ENCODE results near the gene NR3C2.
"Not testable (repeated sequence)": the region's sequence is repeated elsewhere in the genome, so short reads cannot be mapped to it uniquely, and the experiment has no call there.

The NR3C2 gene

DNA sequence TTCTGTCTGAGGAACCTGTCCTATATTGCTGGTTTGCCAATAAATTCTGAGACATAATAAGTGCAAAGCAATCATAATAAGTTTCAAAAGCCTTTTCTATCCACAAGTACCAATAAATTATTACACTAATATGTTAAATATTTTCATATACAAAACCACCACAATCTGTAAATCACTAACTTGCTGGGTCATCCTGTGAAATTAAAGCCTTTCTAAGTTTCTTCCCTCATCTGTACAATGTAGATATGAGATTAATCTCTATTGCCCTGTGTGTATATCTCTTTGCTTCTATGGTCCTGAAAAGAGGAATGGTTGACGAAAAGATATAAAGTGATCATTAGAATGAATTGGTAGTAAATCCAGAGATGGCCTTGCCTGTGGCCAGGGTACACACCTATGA lies 231.6 kb downstream of the NR3C2 start:
- DNase-seq, result no peak

DNA sequence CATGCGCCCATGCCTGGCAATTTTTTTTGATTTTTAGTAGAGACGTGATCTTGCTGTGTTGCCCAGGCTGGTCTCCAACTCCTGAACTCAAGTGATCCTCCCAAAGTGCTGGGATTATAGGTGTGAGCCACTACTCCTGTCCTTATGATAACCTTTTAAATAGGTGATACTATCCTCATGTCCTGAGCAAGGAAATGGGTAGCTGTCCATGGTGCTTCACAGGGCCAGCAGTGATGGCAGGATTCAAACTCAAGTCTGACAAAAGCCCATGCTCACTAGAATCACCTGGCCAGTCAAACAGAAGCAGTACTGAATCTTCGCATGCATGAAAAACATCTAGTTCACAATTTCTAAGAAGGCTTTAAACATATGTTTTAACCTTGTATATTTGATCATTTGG lies 235.1 kb downstream of the NR3C2 start:
- DNase-seq, result no peak

DNA sequence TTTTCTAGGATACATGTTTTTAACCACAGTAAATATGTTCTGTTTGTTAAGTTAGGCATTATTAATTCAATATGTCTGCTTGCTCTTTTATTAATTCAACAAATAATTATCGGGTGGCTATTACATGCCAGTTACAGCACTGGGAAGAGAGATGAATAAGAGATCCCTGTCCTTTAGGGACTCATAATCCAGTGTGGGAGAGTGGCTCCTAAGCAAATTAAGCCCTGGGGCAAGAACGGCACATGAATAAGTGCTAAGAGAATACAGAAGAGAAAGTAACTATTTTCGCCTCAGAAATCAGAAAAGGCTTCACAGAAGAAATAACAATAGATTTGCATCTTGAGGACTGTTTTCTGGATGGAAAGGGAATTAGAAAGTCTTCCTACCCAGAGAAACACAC lies 236.7 kb downstream of the NR3C2 start:
- no peak for DNase-seq

DNA sequence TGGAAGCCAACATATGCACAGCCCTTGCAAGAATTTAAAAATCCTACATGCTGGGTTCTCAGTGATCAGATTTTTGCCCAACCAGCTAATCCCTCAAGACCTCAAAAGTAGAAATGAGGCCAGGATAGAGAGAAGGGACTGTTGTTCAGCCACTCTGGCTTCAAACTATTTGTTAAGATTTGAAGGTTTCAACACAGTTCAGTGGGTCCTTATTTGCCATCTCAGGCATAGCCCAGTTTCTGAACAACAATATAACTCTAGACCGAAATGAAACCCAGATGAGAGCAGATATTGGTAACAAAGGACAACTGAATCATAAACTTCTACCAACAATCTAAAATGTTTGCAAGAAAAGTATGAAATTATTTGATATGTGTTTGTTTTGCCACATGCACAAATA lies 237.3 kb downstream of the NR3C2 start:
- no peak for DNase-seq

DNA sequence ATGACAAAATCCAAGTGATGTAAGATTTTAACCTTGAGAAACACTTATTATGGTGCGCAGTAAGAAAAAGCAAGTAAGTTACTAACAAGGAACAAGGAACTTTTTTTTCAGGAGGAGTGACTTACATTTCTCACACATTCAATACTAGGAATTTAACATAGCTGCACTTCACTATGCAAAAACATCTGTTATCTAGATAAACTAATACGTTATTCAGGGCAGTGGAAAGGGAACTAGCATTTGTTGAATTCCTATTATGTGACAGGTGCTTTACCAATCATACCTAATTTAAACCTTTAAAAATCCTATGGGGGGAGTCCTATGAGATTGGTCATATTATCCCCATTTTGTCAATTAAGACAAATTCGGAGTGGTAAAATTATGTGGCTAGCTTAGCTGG lies 238.0 kb downstream of the NR3C2 start:
- DNase-seq, result no peak

DNA sequence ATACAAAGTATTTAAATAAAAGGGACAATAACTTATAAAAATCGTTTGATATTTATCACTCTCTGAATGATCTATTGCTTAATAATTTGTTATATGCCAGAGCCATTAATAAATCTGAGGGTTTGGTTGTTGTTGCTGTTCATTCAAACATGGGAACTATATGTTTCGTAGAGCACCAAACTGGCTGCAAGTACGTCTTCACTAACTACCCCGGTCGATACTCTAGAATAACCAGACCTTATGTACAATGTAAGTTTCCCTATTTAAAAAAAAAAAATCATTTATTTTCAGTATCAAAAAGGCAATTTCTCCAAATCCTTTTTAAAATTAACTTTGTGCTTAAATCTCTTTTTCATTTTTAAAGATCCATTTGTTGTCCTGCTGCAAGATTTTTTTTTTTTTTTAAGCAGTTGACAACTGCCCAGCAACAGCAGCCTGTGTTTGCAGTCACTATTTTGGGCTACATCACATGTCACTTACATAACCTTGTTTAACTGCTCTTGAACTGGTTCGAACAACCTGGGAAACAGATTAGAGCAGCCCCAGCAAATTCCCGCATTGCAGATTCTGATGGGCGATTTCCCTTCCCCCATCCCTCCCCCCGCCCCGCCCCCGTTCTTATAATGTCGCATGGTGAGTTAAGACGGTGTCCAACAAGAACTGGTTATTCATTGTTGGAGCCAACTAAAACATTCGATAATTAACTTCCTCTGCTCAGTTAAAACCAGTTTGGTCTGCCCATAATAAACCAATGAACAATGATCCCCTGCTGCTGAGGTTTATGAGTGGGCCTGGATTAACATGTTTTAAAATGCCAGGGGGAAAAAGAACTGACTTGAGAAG lies 238.9 kb downstream of the NR3C2 start:
- DNase-seq, result no peak

DNA sequence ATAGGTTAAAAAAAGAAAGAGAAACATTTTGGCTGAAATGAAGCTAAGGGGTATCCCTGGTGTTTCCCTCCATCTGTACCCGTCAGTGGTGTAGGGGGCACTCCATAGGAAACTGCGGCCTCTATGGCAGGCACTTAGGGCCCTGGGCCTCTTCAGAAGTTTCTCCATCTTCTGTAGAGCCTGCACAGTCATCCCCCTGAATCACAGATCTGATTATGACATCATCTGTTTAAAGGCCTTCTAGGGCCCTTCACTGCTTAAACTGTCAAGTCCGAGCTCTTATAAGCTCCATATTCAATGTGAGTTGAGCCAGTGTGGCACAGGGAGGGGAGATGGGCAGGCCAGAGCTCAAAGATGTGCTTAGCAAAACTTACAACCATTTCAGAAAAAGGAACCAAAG lies 241.3 kb downstream of the NR3C2 start:
- DNase-seq, result no peak

DNA sequence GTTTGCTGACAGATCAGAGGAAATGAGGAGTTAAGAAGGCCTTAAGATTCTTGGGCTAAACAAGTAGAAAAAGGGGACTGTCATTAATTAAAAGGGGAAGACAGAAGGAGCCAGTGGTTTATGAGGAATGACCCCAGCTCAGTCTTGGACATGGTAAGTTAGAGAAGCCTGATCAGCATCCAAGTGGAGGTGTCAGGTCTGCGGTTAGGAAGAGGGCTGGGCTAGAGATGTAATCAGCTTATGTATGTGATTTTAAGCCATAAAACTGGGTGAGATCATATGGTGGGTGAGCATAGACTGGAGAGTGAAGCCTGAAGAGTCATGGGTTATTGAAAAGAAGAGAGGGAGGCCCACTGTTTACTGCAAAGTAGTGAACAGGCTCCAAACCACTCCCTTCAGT lies 246.1 kb downstream of the NR3C2 start:
- no peak for DNase-seq

DNA sequence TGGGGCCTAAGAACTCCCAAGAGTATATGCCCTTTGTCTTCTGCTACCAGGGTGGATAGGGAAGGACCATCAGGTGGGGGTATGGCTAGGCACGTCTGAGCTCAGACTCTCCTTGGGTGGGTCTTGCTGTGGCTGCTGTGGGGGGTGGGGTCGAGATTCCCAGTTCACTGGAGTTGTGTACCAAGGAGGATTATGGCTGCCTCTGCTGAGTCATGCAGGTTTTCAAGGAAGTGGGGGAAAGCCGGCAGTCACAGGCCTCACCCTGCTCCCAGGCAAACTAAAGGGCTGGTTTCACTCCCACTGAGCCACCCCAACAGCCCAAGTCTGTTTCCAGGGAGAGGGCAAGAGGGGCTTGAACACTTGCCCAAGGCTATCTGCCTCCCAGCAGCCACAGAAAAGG lies 249.7 kb downstream of the NR3C2 start:
- no peak for DNase-seq

DNA sequence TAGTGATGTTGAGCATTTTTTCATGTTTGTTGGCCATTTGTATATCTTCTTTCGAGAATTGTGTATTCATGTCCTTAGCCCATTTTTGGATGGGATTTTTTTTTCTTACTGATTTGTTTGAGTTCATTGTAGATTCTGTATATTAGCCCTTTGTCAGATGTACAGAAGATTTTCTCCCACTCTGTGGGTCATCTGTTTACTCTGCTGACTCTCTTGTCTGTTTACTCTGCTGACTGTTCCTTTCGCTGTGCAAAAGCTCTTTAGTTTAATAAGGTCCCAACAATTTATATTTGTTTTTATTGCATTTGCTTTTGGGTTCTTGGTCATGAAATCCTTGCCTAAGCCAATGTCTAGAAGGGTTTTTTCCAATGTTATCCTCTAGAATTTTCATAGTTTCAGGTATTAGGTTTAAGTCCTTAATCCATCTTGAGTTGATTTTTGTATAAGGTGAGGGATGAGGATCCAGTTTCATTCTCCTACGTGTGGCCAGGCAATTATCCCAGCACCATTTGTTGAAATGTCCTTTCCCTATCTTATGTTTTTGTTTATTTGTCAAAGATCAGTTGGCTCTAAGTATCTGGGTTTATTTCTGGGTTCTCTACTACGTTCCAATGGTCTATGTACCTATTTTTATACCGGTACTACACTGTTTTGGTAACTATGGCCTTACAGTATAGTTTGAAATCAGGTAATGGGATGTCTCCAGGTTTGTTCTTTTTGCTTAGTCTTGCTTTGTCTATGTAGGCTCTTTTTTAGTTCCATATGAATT lies 254.6 kb downstream of the NR3C2 start:
- not testable (repeated sequence) for DNase-seq

DNA sequence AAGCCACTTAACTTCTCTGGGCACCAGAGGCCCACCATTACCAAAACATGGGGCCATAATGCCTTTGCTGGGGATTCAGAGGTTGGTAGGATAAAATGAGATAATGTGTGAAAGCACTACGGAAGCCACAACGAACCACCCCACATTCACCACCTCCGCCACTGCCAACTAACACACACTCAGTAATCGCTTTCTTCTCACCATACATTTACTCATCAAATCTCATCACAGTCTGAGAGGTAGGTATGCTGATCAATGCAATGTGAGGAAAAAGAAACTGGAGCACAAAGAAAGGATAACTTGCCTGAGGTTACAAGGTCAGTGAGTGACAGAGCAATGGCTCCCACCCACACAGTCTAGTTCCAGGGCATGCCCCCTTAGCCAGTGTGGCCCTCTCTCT lies 257.3 kb downstream of the NR3C2 start:
- no peak for DNase-seq

DNA sequence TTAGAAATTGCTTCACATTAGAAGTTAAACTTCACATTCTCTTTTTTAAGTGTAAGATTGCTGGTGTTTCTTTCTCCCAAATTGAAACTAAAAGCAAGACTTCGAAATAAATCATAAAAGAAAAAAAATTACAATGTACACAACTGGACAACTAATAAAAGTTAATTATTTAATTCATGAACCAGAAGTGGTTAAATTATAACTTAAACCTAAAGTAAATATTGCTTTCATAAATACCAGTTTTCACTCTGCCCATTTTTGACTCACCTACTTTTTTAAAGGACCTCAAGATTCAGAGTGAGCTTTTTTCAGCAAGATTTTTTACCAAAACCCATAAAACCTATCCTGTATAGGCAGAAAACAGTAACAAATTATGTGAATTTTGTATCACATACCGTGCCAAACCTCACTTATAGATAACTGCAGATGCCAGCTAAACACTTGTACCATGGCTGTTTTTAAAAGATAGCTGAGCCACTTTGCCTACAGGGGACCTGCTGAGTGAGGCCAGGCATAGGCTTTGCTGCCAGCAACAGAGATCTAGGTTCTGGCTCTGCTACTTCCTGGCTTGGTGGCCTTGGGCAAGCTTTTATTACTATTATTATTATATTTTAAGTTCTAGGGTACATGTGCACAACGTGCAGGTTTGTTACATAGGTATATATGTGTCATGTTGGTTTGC lies 259.8 kb downstream of the NR3C2 start:
- DNase-seq, result no peak

DNA sequence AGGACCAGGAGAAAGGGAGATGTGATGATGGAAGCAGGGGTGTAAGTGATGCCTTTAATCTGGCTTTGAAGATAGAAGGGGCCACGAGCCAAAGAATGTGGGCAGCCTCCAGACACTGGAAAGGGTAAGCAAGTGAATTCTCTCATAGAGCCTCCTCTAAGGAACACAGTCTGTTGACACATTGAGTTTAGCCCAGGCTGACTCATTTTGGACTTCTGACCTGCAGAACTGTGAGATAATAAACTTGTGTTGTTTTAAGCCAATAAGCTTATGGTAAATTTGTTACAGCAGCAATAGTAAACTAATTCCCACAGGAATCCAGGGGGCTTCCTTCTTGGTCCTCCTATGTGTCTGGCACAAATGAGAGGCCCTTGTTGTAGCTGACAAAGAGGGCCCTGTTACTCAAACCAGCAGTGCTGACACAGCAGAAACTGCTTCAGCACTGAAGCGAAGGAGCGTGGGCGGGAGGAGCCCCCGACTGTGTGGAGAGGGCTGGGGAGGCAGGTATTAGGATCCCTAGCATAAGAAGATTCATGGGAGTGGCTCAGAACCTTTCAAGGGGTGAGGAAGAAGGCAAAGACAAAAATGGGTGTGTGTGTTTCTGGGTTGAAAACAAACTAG lies 268.7 kb downstream of the NR3C2 start:
- DNase-seq, result no peak

DNA sequence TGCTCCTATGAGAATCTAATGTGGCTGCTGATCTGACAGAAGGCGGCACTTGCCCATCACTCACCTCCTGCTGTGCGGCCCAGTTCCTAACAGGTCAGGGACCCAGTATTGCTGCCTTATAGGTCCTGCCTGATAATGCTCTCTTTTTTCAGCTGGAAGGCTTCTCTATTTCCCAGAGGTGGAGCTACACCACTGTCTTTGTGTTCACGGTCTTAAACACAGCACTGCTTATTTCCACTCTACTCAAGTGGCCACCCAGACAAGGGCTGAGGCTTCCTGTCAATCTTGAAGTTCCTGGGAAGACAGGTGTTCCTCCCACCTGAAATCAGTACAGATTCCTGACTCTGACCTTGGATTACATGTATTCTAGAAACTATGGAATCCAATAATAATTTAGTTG lies 270.6 kb downstream of the NR3C2 start:
- no peak for DNase-seq

DNA sequence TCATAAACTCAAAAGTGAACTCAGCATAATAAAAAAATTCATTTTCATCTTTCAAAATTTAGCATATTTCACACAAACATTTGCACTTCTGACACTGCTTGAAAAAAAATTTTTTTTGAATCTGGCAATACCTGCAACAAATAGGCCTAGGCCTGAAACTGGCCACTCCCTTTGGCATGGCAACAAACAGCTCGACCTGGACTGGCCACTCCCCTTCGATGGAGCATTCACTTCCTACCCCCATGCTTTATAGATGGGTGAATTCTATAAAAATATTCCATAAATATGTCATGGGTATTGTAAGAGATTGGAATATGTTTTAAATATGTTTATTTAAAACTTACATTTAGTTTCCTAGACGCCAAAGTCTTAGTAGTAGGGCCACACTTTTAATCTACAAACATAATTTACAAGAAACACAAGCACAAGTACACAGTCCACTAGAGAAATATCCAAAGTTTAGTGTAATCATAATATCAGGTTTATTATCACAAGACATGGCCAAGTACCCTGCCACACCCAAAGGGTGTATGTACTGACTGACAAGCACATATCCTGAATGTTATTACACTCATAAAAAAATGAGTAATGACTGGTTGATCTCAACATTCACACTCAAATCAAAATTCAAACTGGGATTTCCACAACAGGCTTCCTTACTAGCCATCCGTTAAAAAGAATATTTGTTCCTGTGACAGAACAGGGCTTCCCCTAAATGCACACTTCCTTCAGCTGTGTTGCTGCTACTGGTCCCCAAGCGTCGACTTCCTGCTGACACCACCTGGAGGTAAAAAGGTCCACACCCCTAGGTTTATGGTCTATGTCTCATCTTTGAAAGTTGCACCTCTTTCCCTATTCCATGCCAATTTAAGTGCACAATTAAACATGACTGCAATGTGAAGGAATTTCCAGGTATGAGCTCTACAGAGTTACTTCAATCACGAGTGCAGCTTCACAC lies 271.5 kb downstream of the NR3C2 start:
- DNase-seq, result no peak

DNA sequence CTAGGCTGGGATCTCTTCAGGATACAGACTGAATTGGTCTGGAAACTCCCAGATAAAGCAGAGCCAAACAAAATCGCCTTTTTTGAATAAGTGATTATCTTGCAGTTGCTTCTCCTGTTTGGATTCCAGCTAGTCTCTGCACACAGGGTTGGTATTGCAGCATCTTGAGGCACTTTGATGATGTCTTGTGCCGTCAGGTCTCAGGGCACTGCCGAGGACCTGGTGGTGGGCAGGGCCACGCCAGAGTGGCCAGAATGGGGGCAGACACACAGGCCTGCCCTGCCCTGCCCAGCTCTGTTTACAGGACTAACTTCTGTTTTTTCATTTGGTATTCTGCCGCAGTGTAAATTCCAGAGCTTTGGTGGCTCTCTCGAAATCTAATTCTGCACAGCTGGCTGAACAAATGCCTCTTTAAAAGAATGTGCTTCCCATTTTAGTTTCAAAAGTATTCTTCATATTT lies 276.1 kb downstream of the NR3C2 start:
- no peak for DNase-seq

DNA sequence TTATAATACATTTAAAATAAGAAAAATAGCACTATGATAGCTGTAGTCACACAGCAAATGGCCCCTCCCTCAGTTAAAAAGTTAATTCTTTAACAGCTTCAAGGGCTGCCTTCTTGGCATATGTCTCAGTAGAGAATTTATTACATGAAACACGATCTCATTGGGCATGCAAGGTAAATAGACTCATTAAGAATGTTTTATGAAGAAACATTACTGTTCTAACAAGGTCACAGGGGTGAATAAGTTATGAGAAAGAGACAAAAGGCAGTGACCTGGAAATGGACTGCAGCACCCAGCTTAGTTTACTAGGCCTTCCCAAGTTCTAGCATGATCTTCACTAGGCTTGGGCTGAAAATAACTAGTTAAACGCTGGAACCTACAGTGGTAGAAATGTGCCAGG lies 277.7 kb downstream of the NR3C2 start:
- DNase-seq, result no peak

DNA sequence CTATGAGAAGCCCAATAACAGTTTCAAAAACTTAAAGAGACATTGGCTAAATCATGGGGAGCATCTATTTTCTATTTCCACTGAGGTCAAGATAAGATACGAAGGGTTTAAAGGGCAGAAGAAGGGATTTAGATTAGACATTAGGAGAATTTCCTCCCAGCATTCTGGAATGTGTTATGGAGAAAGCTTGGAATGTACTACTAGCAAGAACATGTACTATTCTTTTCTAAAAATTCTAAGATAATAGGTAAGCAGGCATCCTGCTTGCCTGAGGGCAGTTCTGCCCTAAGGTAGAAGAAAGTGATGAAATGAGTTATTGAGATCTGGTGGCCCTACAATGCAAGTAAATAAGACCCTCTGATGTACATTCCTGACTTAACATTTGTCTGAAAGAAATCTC lies 279.2 kb downstream of the NR3C2 start:
- DNase-seq, result no peak

DNA sequence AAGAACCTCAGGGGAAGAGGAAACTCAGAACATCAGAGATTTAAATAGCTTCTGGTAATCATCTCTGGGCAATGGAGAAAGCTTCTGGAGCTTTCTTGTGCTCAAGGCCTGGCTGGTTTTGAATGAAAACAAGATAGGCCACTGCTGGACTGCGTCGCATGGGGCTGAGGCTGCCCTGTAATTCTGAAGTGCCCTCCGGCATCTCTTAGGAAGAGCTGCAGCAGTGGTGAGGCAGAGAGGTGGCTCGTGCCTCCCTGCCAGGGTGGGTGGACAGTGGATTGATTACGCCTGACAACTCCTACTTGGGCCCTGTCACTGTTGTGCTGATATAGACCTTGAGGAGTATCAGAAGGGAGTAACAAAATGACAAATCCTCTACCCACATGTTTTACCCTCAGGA lies 279.7 kb downstream of the NR3C2 start:
- DNase-seq, result no peak

DNA sequence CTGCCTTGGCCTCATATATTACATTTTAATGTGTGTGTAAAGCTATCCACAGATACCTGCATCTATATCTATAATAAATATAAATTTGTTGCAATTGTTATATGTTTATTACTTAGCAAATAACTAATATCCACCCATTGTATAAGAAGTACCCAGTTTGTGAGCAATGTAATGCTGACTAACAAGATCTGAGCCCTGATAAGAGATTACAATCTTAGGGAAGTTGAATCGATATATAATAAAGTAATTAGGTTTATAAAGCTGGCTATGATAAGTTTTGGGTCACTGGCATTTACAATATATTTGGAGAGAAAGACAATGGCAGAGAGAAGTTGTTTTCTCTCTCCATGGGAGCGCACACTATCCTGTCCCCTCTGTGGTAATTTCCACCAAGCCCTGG lies 280.6 kb downstream of the NR3C2 start:
- no peak for DNase-seq

DNA sequence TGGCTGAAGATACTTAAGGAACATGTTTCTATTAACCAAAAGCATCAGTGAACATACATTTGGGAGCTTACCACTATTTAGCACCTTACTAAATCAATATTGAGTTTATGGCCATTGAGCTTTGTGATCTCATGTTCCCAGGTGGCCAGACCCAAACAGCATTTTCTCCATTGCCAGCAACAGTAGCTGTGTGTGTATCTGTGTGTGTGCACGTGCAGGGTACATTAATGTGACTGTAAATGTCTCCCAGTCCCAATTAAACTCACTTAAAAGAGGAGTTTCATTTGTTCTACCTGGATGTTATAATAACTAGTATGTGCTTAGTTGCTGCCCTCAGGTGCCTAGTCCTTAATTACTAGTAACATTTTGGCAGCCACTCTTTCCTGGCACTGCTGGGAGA lies 282.4 kb downstream of the NR3C2 start:
- DNase-seq, result no peak

DNA sequence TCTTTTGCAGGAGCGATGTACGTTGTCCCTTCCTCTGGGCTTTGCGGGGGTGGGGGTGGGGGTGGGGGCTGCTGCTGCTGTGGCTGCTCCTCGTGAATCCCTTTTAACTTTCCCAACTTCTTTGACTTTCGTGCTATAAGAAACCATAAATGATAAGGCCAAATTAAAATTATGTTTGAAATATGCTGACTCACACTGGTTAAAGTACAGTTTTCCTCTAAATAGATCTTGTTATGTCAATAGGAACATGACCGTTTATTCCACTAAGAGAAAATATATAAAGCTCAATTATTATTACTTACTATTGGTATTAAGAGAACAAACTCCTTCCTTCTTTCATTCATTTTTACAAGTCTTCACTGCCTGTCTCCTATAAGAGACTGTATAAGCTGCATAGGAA lies 287.4 kb downstream of the NR3C2 start:
- DNase-seq, result no peak

Data from activated CD8-positive, alpha-beta memory T cell treated with anti-CD3 and anti-CD28 coated beads, Interleukin-2, amount 50 U/mL, for 48 hours (primary cell).